ENCODE measurements around the gene BHMT2. TPM values are rescaled to one million over a fixed set of nuclear protein-coding genes. Genes with fewer than 3 reads are reported as not detected.

BHMT2 gene
- total RNA-seq, 1 experiment from 2014 or later = not detected

DNA sequence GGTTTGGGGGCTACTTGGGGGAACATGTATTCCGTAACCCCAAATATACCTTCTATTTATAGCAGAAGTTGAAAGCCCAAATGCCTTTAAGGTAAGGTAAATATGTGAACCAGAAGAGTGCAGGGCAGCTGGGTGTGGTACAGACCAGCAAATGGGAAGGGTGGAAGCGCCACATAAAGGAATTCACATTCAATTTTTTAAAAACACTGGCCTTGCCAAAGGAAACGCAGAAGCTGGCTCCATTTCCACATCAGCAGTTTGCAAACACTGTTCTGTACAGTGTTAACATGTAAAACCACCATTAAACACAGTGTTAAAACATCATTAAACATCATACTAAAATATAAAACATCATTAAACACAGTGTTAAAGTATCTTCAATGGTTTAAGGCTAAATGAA lies 38.5 kb downstream of the BHMT2 start:
- Mint-ChIP-seq H3K27me3 (ENCODE audit: low read depth) (peaks cover 32% of the 10 kb centered on the region), H3K4me3 (no peak overlapping the region), H3K9me3 (no peaks in the 10 kb centered on the region), H3K4me1 (peaks cover 7 to 9% of the 10 kb centered on the region in 2 experiments), H3K27ac (no peak overlapping the region), H3K36me3 (ENCODE audit: insufficient read depth in 1 of 3, low read depth in 3 of 3) (no peaks in the 10 kb centered on the region)
- no peak overlapping the region for H2BK15ac ChIP-seq (ENCODE audit: low read depth, low read length)
- no peak overlapping the region for H3K56ac ChIP-seq (ENCODE audit: insufficient read length, low read depth, low read length)
- H3K23me2 ChIP-seq (ENCODE audit: insufficient read length, low read depth, low read length, poor library complexity, severe bottlenecking) = peaks cover 11% of the 10 kb centered on the region
- H3K4ac ChIP-seq (ENCODE audit: low read depth, low read length) = no peak overlapping the region
- no peak overlapping the region for H3K27ac ChIP-seq (ENCODE audit: insufficient read length, low read depth, low read length)
- no peak overlapping the region for H2AFZ ChIP-seq (ENCODE audit: low read length)
- H2BK5ac ChIP-seq (ENCODE audit: insufficient read length, low read length) = no peak overlapping the region
- H4K20me1 ChIP-seq (ENCODE audit: control insufficient read depth, insufficient read depth, insufficient read length) = no peaks in the 10 kb centered on the region
- no peak overlapping the region for H3K14ac ChIP-seq (ENCODE audit: insufficient read depth, low read length)
- no peak overlapping the region for H4K91ac ChIP-seq (ENCODE audit: insufficient read length, low read depth, low read length)
- no peaks in the 10 kb centered on the region; the same call in none of the 2 replicates for H3K4me1 ChIP-seq (ENCODE audit: insufficient read depth, low read length)
- no peaks in the 10 kb centered on the region for H3K9me3 ChIP-seq (ENCODE audit: control insufficient read depth, low read depth, low read length)
- no peak overlapping the region for H2AK5ac ChIP-seq (ENCODE audit: insufficient read length, low read length)
- no peak overlapping the region for H3K4me2 ChIP-seq (ENCODE audit: insufficient read depth, insufficient read length, low read length)
- H3T11ph ChIP-seq (ENCODE audit: low read length) = no peak overlapping the region
- H4K8ac ChIP-seq (replicated peaks; ENCODE audit: insufficient read length, low read depth, low read length) = no peak overlapping the region
- H2BK120ac ChIP-seq (ENCODE audit: low read depth, low read length, poor library complexity, severe bottlenecking) = no peak overlapping the region
- no peak overlapping the region for H2BK20ac ChIP-seq (ENCODE audit: low read depth, low read length, poor library complexity, severe bottlenecking)
- no peaks in the 10 kb centered on the region for H3K79me1 ChIP-seq (ENCODE audit: insufficient read depth, low read depth, low read length, poor library complexity, severe bottlenecking)
- no peak overlapping the region for H4K5ac ChIP-seq (ENCODE audit: insufficient read length, low read depth, low read length)
- no peak overlapping the region for H3K9ac ChIP-seq (ENCODE audit: extremely low read depth, insufficient read length, low read length)
- H2BK12ac ChIP-seq (ENCODE audit: insufficient read length, low read depth, low read length) = no peak overlapping the region
- TF ChIP-seq, protein P1, sequence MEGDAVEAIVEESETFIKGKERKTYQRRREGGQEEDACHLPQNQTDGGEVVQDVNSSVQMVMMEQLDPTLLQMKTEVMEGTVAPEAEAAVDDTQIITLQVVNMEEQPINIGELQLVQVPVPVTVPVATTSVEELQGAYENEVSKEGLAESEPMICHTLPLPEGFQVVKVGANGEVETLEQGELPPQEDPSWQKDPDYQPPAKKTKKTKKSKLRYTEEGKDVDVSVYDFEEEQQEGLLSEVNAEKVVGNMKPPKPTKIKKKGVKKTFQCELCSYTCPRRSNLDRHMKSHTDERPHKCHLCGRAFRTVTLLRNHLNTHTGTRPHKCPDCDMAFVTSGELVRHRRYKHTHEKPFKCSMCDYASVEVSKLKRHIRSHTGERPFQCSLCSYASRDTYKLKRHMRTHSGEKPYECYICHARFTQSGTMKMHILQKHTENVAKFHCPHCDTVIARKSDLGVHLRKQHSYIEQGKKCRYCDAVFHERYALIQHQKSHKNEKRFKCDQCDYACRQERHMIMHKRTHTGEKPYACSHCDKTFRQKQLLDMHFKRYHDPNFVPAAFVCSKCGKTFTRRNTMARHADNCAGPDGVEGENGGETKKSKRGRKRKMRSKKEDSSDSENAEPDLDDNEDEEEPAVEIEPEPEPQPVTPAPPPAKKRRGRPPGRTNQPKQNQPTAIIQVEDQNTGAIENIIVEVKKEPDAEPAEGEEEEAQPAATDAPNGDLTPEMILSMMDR (conservative IDR thresholded peaks at IDR 0.05) = no peak
- H3K23ac ChIP-seq (ENCODE audit: insufficient read length, low read depth, low read length) = no peak overlapping the region
- no peaks in the 10 kb centered on the region for H3K79me2 ChIP-seq (ENCODE audit: insufficient read depth, low read length)
- H3K18ac ChIP-seq (ENCODE audit: insufficient read length, low read depth, low read length) = no peak overlapping the region
- H3K27me3 ChIP-seq (ENCODE audit: insufficient read depth, low read length) = peaks cover 13% of the 10 kb centered on the region; the same call in 1 of the 2 replicates
- no peak for DNase-seq
- WGBS (ENCODE audit: extremely low coverage, insufficient read length, low lambda C conversion rate) = no CpG with 5 or more reads among the region's 3 CpGs

Data from H9 (cell line).